OCI-LY3 (cell line): ENCODE measurements around the gene ADORA1.

Experiments used
- H2AFZ ChIP-seq: fragments of 200-600, 300-600 bp; shearing (Covaris generic); 2 replicates; pipeline ENCODE4 v1.6.0; 2014; ENCODE audit warnings: antibody characterized with exemption, low read depth, low read length
- H3K27ac ChIP-seq: fragments of 200-600, 300-600 bp; sonication (generic); 2 replicates; pipeline ENCODE4 v1.5.1; 2014; ENCODE audit warnings: mild to moderate bottlenecking, low read length, moderate library complexity, mixed read lengths
- H3K27me3 ChIP-seq: fragments of 200-600, 300-600 bp; sonication (generic); 2 replicates; pipeline ENCODE4 v1.6.1; 2014; ENCODE audit warnings: low read depth, low read length, mixed read lengths
- H3K36me3 ChIP-seq: fragments of 200-600, 300-600 bp; sonication (generic); replicated peaks from 2 replicates; pipeline ENCODE3; 2014; ENCODE audit warnings: low read depth, low read length, mixed read lengths
- H3K4me1 ChIP-seq: fragments of 300-600, 200-600 bp; sonication (generic); 2 replicates; pipeline ENCODE4 v1.6.1; 2014; ENCODE audit warnings: low read length, mixed read lengths
- H3K4me2 ChIP-seq: fragments of 200-600, 300-600 bp; sonication (generic); 2 replicates; pipeline ENCODE4 v1.6.1; 2014; ENCODE audit warnings: low read length, mixed read lengths
- H3K4me3 ChIP-seq: fragments of 300-600, 200-600 bp; sonication (generic); 2 replicates; pipeline ENCODE4 v1.5.1; 2014; ENCODE audit warnings: antibody characterized with exemption, mild to moderate bottlenecking, low read length, moderate library complexity
- H3K79me2 ChIP-seq: fragments of 300-600, 200-600 bp; shearing (Covaris generic); 2 replicates; pipeline ENCODE4 v1.6.1; 2014; ENCODE audit warnings: mild to moderate bottlenecking, low read length, mixed read lengths
- H3K9ac ChIP-seq: fragments of 300-600, 200-600 bp; shearing (Covaris generic); 2 replicates; pipeline ENCODE4 v1.6.0; 2014; ENCODE audit warnings: mild to moderate bottlenecking, low read length, moderate library complexity
- H3K9me3 ChIP-seq: fragments of 200-600, 300-600 bp; shearing (Covaris generic); 2 replicates; pipeline ENCODE4 v1.6.1; 2014; ENCODE audit warnings: low read length, mixed read lengths; ENCODE audit not compliant: insufficient read depth
- H4K20me1 ChIP-seq: fragments of 200-600, 300-600 bp; sonication (generic); 2 replicates; pipeline ENCODE4 v1.6.1; 2016; ENCODE audit warnings: low read length, mixed read lengths; ENCODE audit not compliant: insufficient read depth
- CTCF ChIP-seq: fragments of 200-600, 300-600 bp; sonication (generic); IDR thresholded peaks from 2 replicates; pipeline ENCODE4 v1.5.1; 2014; ENCODE audit warnings: antibody characterized with exemption, low read length, low read depth
- EZH2phosphoT487 ChIP-seq: fragments of 200-600 bp; shearing (Covaris generic); IDR thresholded peaks from 2 replicates; pipeline ENCODE4 v1.6.1; 2018; ENCODE audit warnings: antibody characterized with exemption, mixed run types, low read depth

The ADORA1 gene

GRCh38 chr1:203202431-203203245 lies 75.1 kb downstream of the ADORA1 start:
- no peak overlapping the region for H2AFZ ChIP-seq
- H3K9ac ChIP-seq: no peak overlapping the region
- no peaks in the 10 kb centered on the region for H3K9me3 ChIP-seq
- no peak overlapping the region for H3K4me2 ChIP-seq
- peaks cover 68% of the 10 kb centered on the region for H3K27me3 ChIP-seq
- no peak for TF ChIP-seq CTCF
- no peak for TF ChIP-seq EZH2phosphoT487
- no peak overlapping the region for H3K4me3 ChIP-seq
- no peaks in the 10 kb centered on the region for H3K4me1 ChIP-seq
- H3K79me2 ChIP-seq: no peaks in the 10 kb centered on the region
- no peak overlapping the region for H3K27ac ChIP-seq
- no peaks in the 10 kb centered on the region for H3K36me3 ChIP-seq
- no peaks in the 10 kb centered on the region for H4K20me1 ChIP-seq

GRCh38 chr1:203204756-203205155 lies 77.2 kb downstream of the ADORA1 start:
- TF ChIP-seq CTCF: no peak
- no peak for TF ChIP-seq EZH2phosphoT487
- H3K4me1 ChIP-seq: no peaks in the 10 kb centered on the region
- H2AFZ ChIP-seq: no peak overlapping the region
- H3K79me2 ChIP-seq: no peaks in the 10 kb centered on the region
- H3K4me3 ChIP-seq: no peak overlapping the region
- no peaks in the 10 kb centered on the region for H3K36me3 ChIP-seq
- no peak overlapping the region for H3K9ac ChIP-seq
- H4K20me1 ChIP-seq: no peaks in the 10 kb centered on the region
- H3K4me2 ChIP-seq: no peak overlapping the region
- H3K27ac ChIP-seq: no peak overlapping the region
- H3K27me3 ChIP-seq: peaks cover 69% of the 10 kb centered on the region
- H3K9me3 ChIP-seq: no peaks in the 10 kb centered on the region

GRCh38 chr1:203206129-203206687 lies 78.7 kb downstream of the ADORA1 start:
- no peak overlapping the region for H3K27ac ChIP-seq
- no peak overlapping the region for H2AFZ ChIP-seq
- no peak overlapping the region for H3K4me3 ChIP-seq
- no peaks in the 10 kb centered on the region for H3K4me1 ChIP-seq
- no peaks in the 10 kb centered on the region for H3K9me3 ChIP-seq
- no peaks in the 10 kb centered on the region for H4K20me1 ChIP-seq
- H3K27me3 ChIP-seq: peaks cover 60% of the 10 kb centered on the region
- H3K36me3 ChIP-seq: no peaks in the 10 kb centered on the region
- no peaks in the 10 kb centered on the region for H3K79me2 ChIP-seq
- no peak overlapping the region for H3K4me2 ChIP-seq
- TF ChIP-seq CTCF (no peak), EZH2phosphoT487 (no peak)
- no peak overlapping the region for H3K9ac ChIP-seq

GRCh38 chr1:203207751-203208150 lies 80.2 kb downstream of the ADORA1 start:
- H3K9ac ChIP-seq: no peak overlapping the region
- H4K20me1 ChIP-seq: no peaks in the 10 kb centered on the region
- no peak for TF ChIP-seq CTCF
- TF ChIP-seq EZH2phosphoT487: no peak
- H3K4me3 ChIP-seq: no peak overlapping the region
- H3K27ac ChIP-seq: no peak overlapping the region
- no peaks in the 10 kb centered on the region for H3K79me2 ChIP-seq
- H3K27me3 ChIP-seq: peaks cover 48% of the 10 kb centered on the region
- H2AFZ ChIP-seq: no peak overlapping the region
- H3K9me3 ChIP-seq: no peaks in the 10 kb centered on the region
- H3K4me2 ChIP-seq: no peak overlapping the region
- H3K4me1 ChIP-seq: no peaks in the 10 kb centered on the region
- H3K36me3 ChIP-seq: no peaks in the 10 kb centered on the region
